ENCODE results near the gene THSD7B. TPM values are rescaled to one million over a fixed set of nuclear protein-coding genes. Genes with fewer than 3 reads are reported as not detected.

The THSD7B gene
- total and polyA plus RNA-seq, 10 of the 15 experiments (the other 5 are each of a cell fraction or from before 2014, with no cell fraction given) = 0.03 to 0.56 (median 0.28) TPM

DNA sequence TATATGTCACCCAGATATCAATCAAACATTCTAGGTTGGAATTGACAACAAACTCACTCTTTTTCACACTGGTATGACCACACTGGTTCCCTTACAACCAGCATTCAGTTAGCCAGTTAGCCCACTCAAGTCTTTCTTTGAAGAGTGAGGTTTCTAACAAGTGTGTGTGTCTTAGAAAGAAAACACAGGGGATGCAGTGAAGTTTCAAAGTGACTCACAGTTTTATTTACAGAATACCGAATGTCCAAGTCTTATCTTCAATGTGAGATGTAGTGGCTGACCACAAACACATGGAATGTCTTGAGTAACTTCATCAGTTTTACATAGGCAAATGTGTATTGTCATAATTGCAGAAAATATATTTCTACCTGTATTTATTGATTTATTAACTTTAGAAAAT, 924.2 kb downstream of the THSD7B start:
- no peaks in the 10 kb centered on the region for H3K79me2 ChIP-seq (ENCODE audit: control insufficient read depth, insufficient read depth, low read length)
- ATAC-seq (no peak), DNase-seq (ENCODE audit: low read depth, low spot score) (no peak), FAIRE-seq (no peak)
- intact Hi-C loops (cut with micrococcal nuclease; ENCODE audit: unreplicated experiment) = no loop called here
- no peak overlapping the region for H3K9ac ChIP-seq (ENCODE audit: control insufficient read depth, insufficient read depth, low read length)
- ChIA-PET RAD21 (ENCODE audit: unreplicated experiment) (no interaction called here), POLR2A (no interaction called here), CTCF (interaction anchor here (1.4 kb wide), 1 partner anchor 9 kb away, joined by 3 read pairs; no protein-coding TSS in a partner anchor), SMC1A (ENCODE audit: uncharacterized antibody, unreplicated experiment) (no interaction called here)
- no peaks in the 10 kb centered on the region for H3K27me3 ChIP-seq (replicated peaks in 1 of 2; ENCODE audit: control insufficient read depth in 2 of 2, insufficient read depth in 2 of 2, low read length in 1 of 2)
- no TSS peak for BruUV-seq (replicated peaks)
- H3K4me3 ChIP-seq = no peak overlapping the region
- no peak overlapping the region for H2AFZ ChIP-seq (ENCODE audit: control insufficient read depth, low read depth, low read length)
- WGBS (ENCODE audit: insufficient coverage, insufficient replicate concordance, low lambda C conversion rate, missing lambda C conversion rate) = 0% methylated on average over 1 of the region's 1 CpG
- H3K36me3 ChIP-seq (ENCODE audit: control insufficient read depth in 2 of 2, insufficient read depth in 2 of 2, low read length in 1 of 2) = no peaks in the 10 kb centered on the region
- H4K20me1 ChIP-seq (ENCODE audit: control insufficient read depth, insufficient read depth) = no peaks in the 10 kb centered on the region
- TF ChIP-seq, protein P1, sequence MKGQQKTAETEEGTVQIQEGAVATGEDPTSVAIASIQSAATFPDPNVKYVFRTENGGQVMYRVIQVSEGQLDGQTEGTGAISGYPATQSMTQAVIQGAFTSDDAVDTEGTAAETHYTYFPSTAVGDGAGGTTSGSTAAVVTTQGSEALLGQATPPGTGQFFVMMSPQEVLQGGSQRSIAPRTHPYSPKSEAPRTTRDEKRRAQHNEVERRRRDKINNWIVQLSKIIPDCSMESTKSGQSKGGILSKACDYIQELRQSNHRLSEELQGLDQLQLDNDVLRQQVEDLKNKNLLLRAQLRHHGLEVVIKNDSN (IDR thresholded peaks at IDR 0.05; ENCODE audit: borderline replicate concordance, extremely low read length, insufficient read depth, low read depth, low read length) = no peak
- no peak for TF ChIP-seq IRF4 (IDR thresholded peaks at IDR 0.05; ENCODE audit: low read depth, low read length)
- TF ChIP-seq, protein P2, sequence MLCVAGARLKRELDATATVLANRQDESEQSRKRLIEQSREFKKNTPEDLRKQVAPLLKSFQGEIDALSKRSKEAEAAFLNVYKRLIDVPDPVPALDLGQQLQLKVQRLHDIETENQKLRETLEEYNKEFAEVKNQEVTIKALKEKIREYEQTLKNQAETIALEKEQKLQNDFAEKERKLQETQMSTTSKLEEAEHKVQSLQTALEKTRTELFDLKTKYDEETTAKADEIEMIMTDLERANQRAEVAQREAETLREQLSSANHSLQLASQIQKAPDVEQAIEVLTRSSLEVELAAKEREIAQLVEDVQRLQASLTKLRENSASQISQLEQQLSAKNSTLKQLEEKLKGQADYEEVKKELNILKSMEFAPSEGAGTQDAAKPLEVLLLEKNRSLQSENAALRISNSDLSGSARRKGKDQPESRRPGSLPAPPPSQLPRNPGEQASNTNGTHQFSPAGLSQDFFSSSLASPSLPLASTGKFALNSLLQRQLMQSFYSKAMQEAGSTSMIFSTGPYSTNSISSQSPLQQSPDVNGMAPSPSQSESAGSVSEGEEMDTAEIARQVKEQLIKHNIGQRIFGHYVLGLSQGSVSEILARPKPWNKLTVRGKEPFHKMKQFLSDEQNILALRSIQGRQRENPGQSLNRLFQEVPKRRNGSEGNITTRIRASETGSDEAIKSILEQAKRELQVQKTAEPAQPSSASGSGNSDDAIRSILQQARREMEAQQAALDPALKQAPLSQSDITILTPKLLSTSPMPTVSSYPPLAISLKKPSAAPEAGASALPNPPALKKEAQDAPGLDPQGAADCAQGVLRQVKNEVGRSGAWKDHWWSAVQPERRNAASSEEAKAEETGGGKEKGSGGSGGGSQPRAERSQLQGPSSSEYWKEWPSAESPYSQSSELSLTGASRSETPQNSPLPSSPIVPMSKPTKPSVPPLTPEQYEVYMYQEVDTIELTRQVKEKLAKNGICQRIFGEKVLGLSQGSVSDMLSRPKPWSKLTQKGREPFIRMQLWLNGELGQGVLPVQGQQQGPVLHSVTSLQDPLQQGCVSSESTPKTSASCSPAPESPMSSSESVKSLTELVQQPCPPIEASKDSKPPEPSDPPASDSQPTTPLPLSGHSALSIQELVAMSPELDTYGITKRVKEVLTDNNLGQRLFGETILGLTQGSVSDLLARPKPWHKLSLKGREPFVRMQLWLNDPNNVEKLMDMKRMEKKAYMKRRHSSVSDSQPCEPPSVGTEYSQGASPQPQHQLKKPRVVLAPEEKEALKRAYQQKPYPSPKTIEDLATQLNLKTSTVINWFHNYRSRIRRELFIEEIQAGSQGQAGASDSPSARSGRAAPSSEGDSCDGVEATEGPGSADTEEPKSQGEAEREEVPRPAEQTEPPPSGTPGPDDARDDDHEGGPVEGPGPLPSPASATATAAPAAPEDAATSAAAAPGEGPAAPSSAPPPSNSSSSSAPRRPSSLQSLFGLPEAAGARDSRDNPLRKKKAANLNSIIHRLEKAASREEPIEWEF (IDR thresholded peaks at IDR 0.05; ENCODE audit: insufficient replicate concordance, low read depth, low read length) = no peak
- no peak for TF ChIP-seq NR2C1 (IDR thresholded peaks at IDR 0.05)
- no peak for TF ChIP-seq BACH1 (IDR thresholded peaks at IDR 0.05; ENCODE audit: borderline replicate concordance)
- no peak for TF ChIP-seq CHD4 (IDR thresholded peaks at IDR 0.05)
- TF ChIP-seq, protein P3, sequence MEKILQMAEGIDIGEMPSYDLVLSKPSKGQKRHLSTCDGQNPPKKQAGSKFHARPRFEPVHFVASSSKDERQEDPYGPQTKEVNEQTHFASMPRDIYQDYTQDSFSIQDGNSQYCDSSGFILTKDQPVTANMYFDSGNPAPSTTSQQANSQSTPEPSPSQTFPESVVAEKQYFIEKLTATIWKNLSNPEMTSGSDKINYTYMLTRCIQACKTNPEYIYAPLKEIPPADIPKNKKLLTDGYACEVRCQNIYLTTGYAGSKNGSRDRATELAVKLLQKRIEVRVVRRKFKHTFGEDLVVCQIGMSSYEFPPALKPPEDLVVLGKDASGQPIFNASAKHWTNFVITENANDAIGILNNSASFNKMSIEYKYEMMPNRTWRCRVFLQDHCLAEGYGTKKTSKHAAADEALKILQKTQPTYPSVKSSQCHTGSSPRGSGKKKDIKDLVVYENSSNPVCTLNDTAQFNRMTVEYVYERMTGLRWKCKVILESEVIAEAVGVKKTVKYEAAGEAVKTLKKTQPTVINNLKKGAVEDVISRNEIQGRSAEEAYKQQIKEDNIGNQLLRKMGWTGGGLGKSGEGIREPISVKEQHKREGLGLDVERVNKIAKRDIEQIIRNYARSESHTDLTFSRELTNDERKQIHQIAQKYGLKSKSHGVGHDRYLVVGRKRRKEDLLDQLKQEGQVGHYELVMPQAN (conservative IDR thresholded peaks at IDR 0.05) = no peak
- no peak for TF ChIP-seq KLF5 (IDR thresholded peaks at IDR 0.05; ENCODE audit: partially characterized antibody)
- no peak for TF ChIP-seq EP300 (IDR thresholded peaks at IDR 0.05; ENCODE audit: borderline replicate concordance in 1 of 2, control insufficient read depth in 1 of 2, low read depth in 2 of 2, low read length in 2 of 2)
- no peak for TF ChIP-seq TCF12 (IDR thresholded peaks at IDR 0.05; ENCODE audit: low read depth, low read length)
- H3K27ac ChIP-seq (ENCODE audit: control insufficient read depth, insufficient read depth) = no peak overlapping the region
- H3K4me2 ChIP-seq (ENCODE audit: control insufficient read depth, insufficient read depth) = no peak overlapping the region
- no peaks in the 10 kb centered on the region for H3K9me3 ChIP-seq (replicated peaks; ENCODE audit: control insufficient read depth, insufficient read depth, low read length)
- H3K4me1 ChIP-seq (ENCODE audit: control insufficient read depth, insufficient read depth, low read length) = no peaks in the 10 kb centered on the region
- in situ Hi-C loops (cut with MboI) = no loop called here
